Ovary (tissue), 9 donors: ENCODE measurements around the gene TM9SF1. TPM values are rescaled to one million over a fixed set of nuclear protein-coding genes. Genes with fewer than 3 reads are reported as not detected.

Experiments
- DNase-seq, 5 donors: peaks; one replicate each; pipeline ENCODE4 v3.0.0-alpha.2; 2019 to 2020
- H3K27ac ChIP-seq, 2 donors: fragments of 200-600 bp; one replicate each; pipeline versions ENCODE4 v1.5.1 to v1.8.0; 2019 to 2022
- H3K27me3 ChIP-seq: fragments of 200-600 bp; one replicate; pipeline ENCODE4 v1.8.0; 2022
- H3K36me3 ChIP-seq: fragments of 200-600 bp; sonication (generic); one replicate; pipeline ENCODE4 v1.5.1; 2019
- H3K4me1 ChIP-seq: one replicate; pipeline ENCODE4 v1.8.1; 2013; ENCODE audit warnings: mild to moderate bottlenecking, moderate library complexity; ENCODE audit not compliant: insufficient read depth
- H3K4me3 ChIP-seq: fragments of 200-600 bp; sonication (generic); one replicate; pipeline ENCODE4 v1.5.1; 2017
- H3K9me3 ChIP-seq, 2 donors: fragments of 200-600 bp in 1 of 2; sonication (generic) in 1 of 2; one replicate each; pipeline versions ENCODE4 v1.5.1 to v1.8.1; 2013 to 2019; ENCODE audit warnings: mild to moderate bottlenecking in 1 of 2, moderate library complexity in 1 of 2
- EP300 ChIP-seq: sonication (generic); formaldehyde crosslinking; IDR thresholded peaks from one replicate; pipeline ENCODE4 v1.6.1; 2017; ENCODE audit warnings: antibody characterized with exemption
- POLR2A ChIP-seq: fragments of 450-650 bp; IDR thresholded peaks from one replicate; pipeline ENCODE4 v1.6.1; 2017; ENCODE audit warnings: antibody characterized with exemption, mild to moderate bottlenecking, moderate library complexity
- WGBS, 3 donors: extraction: QIAGEN DNeasy Blood & Tissue Kit in 1 of 3; methylation state at CpG; one replicate each; pipeline versions ENCODE4 v1.1.5 to v1.1.7; 2013 to 2017; 5-methylcytosine and 5-hydroxymethylcytosine counted together
- intact Hi-C, 4 donors: fragments of 100-400 bp; cut with DNase I; formaldehyde crosslinking; loops; one replicate each; pipeline versions ENCODE4 v1.11.0 to v1.15.1; 2022 to 2023
- polyA plus RNA-seq, 2 donors: library from polyadenylated mRNA; stranded (reverse); fragments of 200-250 nt in 1 of 2; fragments of 350-450 nt in 1 of 2; fragmentation: Illumina TruSeq in 1 of 2; extraction: RNeasy Lipid Tissue Mini Kit (QIAGEN cat#74804) in 1 of 2; gene quantifications; one replicate each; pipeline ENCODE4 v1.2.3, GENCODE V29; 2013 to 2014
- total RNA-seq, 7 donors: library from RNA; depleted of rRNA in 2 of 7; stranded (reverse); fragments of >200 nt in 2 of 7; fragmentation: NEBNext Ultra II Directional in 3 of 7; extraction: Animal tissue kit (Norgen Biotek cat#: 25700) in 3 of 7; gene quantifications; one replicate each; pipeline versions ENCODE4 v1.1.0 to v1.2.4, GENCODE V29; 2016 to 2023
- TF ChIP-seq, protein P1 (sequence below), 3 donors: fragments of 450-650 bp in 2 of 3; fragments of 200-600 bp in 1 of 3; IDR thresholded peaks; one replicate each; pipeline versions ENCODE4 v1.5.1 to v1.8.0; 2016 to 2022; ENCODE audit warnings: antibody characterized with exemption in 3 of 3, mild to moderate bottlenecking in 1 of 3
- donor health status: DM: no; HTN: no; CAD: no; lungs with moderate emphysema.
- donor health status: DM: no; HTN: no; CAD: no.
- donor health status: Bipolar disorder and iron deficiency.
- donor health status: DM: yes; HTN: yes; CAD: no.
- donor health status: DM: no; HTN: no; CAD: no.
- donor health status: DM: yes; HTN: yes; CAD: no.

TM9SF1 gene
- total and polyA plus RNA-seq, 9 donors: 32.3 to 65.6 (median 44.9) TPM

DNA sequence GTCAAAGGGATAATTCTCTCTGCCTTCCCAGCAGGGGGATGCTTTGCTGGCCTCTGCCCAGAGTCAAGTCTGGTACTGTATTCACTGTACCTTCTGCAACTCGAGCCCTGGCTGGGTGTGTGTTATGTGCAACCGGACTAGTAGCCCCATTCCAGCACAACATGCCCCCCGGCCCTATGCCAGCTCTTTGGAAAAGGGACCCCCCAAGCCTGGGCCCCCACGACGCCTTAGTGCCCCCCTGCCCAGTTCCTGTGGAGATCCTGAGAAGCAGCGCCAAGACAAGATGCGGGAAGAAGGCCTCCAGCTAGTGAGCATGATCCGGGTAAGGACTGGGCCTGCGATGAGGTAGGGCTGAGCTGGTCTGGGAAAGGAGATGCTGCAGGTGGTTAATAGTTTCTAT lies 44.7 kb downstream of the TM9SF1 start:
- intact Hi-C loops: no loop called here
- no peak overlapping the region for H3K4me3 ChIP-seq
- H3K4me1 ChIP-seq: peaks cover 6% of the 10 kb centered on the region
- no peaks in the 10 kb centered on the region for H3K9me3 ChIP-seq
- no peak for DNase-seq
- no peak for TF ChIP-seq POLR2A
- no peak for TF ChIP-seq EP300
- H3K36me3 ChIP-seq: no peaks in the 10 kb centered on the region
- no peak overlapping the region for H3K27ac ChIP-seq
- no peaks in the 10 kb centered on the region for H3K27me3 ChIP-seq
- WGBS, 3 donors: 87 to 93% (median 88%) methylated on average over 9 of the region's 9 CpGs

DNA sequence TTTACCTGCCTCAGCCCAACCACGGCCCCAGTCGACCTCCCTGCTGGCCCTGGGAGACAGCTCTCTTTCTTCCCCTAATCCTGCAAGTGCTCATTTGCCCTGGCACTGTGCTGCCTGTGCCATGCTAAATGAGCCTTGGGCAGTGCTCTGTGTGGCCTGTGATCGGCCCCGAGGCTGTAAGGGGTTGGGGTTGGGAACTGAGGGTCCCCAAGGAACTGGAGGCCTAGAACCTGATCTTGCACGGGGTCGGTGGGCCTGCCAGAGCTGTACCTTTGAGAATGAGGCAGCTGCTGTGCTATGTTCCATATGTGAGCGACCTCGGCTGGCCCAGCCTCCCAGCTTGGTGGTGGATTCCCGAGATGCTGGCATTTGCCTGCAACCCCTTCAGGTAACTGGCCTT lies 45.2 kb downstream of the TM9SF1 start:
- Histone ChIP-seq H3K27me3 (no peaks in the 10 kb centered on the region), H3K36me3 (no peaks in the 10 kb centered on the region), H3K27ac (no peak overlapping the region), H3K4me3 (no peak overlapping the region), H3K4me1 (peaks cover 10% of the 10 kb centered on the region), H3K9me3 (no peaks in the 10 kb centered on the region)
- no peak for DNase-seq
- intact Hi-C loops: no loop called here
- no peak for TF ChIP-seq POLR2A
- TF ChIP-seq, protein P1, sequence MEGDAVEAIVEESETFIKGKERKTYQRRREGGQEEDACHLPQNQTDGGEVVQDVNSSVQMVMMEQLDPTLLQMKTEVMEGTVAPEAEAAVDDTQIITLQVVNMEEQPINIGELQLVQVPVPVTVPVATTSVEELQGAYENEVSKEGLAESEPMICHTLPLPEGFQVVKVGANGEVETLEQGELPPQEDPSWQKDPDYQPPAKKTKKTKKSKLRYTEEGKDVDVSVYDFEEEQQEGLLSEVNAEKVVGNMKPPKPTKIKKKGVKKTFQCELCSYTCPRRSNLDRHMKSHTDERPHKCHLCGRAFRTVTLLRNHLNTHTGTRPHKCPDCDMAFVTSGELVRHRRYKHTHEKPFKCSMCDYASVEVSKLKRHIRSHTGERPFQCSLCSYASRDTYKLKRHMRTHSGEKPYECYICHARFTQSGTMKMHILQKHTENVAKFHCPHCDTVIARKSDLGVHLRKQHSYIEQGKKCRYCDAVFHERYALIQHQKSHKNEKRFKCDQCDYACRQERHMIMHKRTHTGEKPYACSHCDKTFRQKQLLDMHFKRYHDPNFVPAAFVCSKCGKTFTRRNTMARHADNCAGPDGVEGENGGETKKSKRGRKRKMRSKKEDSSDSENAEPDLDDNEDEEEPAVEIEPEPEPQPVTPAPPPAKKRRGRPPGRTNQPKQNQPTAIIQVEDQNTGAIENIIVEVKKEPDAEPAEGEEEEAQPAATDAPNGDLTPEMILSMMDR (IDR thresholded peaks at IDR 0.05): no peak
- TF ChIP-seq EP300: no peak
- WGBS, 3 donors: 89 to 91% (median 90%) methylated on average over 9 of the region's 9 CpGs

DNA sequence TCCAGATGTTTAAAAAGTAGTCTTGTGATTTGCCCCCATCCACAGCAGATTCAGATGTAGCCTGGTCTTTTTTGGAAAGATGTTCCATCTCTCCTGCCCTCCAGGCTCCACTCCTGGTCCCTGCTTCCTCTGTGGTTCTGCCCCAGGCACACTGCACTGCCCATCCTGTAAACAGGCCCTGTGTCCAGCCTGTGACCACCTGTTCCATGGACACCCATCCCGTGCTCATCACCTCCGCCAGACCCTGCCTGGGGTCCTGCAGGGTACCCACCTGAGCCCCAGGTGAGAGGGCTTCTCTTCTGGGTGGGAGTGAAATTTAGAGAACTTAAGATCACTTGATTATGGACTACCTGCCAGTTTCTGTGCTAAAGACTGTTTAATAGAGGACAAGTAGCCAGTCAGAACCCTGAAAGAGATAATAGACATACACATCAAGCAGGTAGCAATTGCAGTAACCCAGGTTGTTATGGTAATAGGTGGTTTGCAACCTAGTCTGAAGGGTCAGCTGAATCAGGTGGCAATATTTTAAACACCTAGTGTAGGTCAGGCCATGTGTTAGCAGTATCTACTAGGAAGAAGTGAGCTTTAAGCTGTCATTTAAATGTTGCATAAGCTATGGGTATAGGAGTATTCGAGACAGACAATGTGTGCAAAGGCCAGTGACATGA lies 45.8 kb downstream of the TM9SF1 start:
- no peak for DNase-seq
- intact Hi-C loops: loop anchor here in 1 of 4 donors (10.0 kb wide), 1 partner anchor 215 kb away; the partner anchor contains the start of gene NFATC4
- Histone ChIP-seq H3K27me3 (no peaks in the 10 kb centered on the region), H3K4me3 (no peak overlapping the region), H3K27ac (no peak overlapping the region), H3K9me3 (no peaks in the 10 kb centered on the region), H3K4me1 (peaks cover 10% of the 10 kb centered on the region), H3K36me3 (no peaks in the 10 kb centered on the region)
- WGBS, 3 donors: 90 to 98% (median 92%) methylated on average over 3 of the region's 3 CpGs
- TF ChIP-seq POLR2A: no peak
- TF ChIP-seq, protein P1 (IDR thresholded peaks at IDR 0.05): no peak
- no peak for TF ChIP-seq EP300

DNA sequence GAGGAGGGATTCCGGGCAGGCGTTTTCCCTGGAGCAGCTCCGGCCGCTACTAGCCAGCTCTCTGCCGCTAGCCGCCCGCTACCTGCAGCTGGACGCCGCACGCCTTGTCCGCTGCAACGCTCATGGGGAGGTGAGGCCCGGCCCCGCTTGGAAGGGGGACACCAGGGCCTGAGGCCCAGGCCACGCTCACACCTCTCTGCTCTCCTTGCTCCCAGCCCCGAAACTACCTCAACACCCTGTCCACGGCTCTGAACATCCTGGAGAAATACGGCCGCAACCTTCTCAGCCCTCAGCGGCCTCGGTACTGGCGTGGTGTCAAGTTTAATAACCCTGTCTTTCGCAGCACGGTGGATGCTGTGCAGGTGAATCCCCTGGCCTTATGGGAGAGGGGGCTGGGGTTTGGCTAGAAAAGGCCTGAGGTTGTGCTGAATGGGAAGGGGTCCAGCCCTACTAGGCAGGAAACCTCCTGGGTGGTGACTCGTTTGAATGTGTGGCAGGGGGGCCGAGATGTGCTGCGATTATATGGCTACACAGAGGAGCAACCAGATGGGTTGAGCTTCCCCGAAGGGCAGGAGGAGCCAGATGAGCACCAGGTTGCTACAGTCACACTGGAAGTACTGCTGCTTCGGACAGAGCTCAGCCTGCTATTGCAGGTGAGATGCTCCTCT lies 47.3 kb downstream of the TM9SF1 start:
- no peaks in the 10 kb centered on the region for H3K36me3 ChIP-seq
- peak overlapping the region; percentile 94 for H3K4me3 ChIP-seq
- H3K27ac ChIP-seq: peak overlapping the region; percentile 75 to 83
- peaks cover 10% of the 10 kb centered on the region for H3K4me1 ChIP-seq
- no peak for TF ChIP-seq EP300
- TF ChIP-seq, protein P1 (IDR thresholded peaks at IDR 0.05): no peak
- TF ChIP-seq POLR2A: no peak
- H3K9me3 ChIP-seq: no peaks in the 10 kb centered on the region
- no peaks in the 10 kb centered on the region for H3K27me3 ChIP-seq
- DNase-seq: no peak
- 4 to 8% (median 4%) methylated on average over 16 to 29 of the region's 29 CpGs for WGBS, 3 donors
- intact Hi-C loops: loop anchor here in 1 of 4 donors (10.0 kb wide), 1 partner anchor 217 kb away; the partner anchor contains the start of gene NFATC4
